PC-9 (cell line): ENCODE results near the gene HERC2. TPM values are rescaled to one million over a fixed set of nuclear protein-coding genes. Genes with fewer than 3 reads are reported as not detected.

Experiments
- BruUV-seq: library from RNA; stranded (reverse); fragments of 400-500 nt; replicated peaks from 2 replicates; lab custom pipeline; 2021; lab: Mats Ljungman, UMichigan
- CTCF ChIA-PET: fragments of 300-600 bp; sonication (Branson Sonifier 250); formaldehyde crosslinking; loops from one replicate; lab custom pipeline; 2022; ENCODE audit warnings: antibody characterized with exemption; lab: Charles Lee
- POLR2A ChIA-PET: fragments of 300-600 bp; sonication (Branson Sonifier 250); formaldehyde crosslinking; loops from one replicate; lab custom pipeline; 2022; ENCODE audit warnings: antibody characterized with exemption; ENCODE audit not compliant: unreplicated experiment; lab: Charles Lee
- DNase-seq, 2 experiments: peaks; one replicate each; pipeline versions ENCODE4 v3.0.0 to v3.0.0-alpha.2; 2015 to 2022; ENCODE audit warnings: mixed read lengths in 1 of 2
- H2AFZ ChIP-seq: fragments of 200-600 bp; sonication (generic); 2 replicates; pipeline ENCODE4 v1.8.1; 2017; ENCODE audit warnings: antibody characterized with exemption
- H3F3A ChIP-seq: fragments of 200-600 bp; sonication (generic); 2 replicates; pipeline ENCODE4 v1.8.1; 2017; ENCODE audit warnings: antibody characterized with exemption, mild to moderate bottlenecking, low read depth; ENCODE audit not compliant: insufficient read depth
- H3K27ac ChIP-seq: fragments of 200-600 bp; sonication (generic); 2 replicates; pipeline ENCODE4 v1.6.1; 2016; ENCODE audit warnings: mixed run types
- H3K27me3 ChIP-seq: fragments of 200-600 bp; sonication (generic); 2 replicates; pipeline ENCODE4 v1.6.1; 2016; ENCODE audit warnings: low read depth, mixed run types; ENCODE audit not compliant: insufficient read depth
- H3K36me3 ChIP-seq: fragments of 200-600 bp; sonication (generic); 2 replicates; pipeline ENCODE4 v1.6.1; 2016; ENCODE audit warnings: low read depth, mixed run types
- H3K4me1 ChIP-seq: fragments of 200-600 bp; sonication (generic); replicated peaks from 2 replicates; pipeline ENCODE4 v1.6.1; 2016; ENCODE audit warnings: mixed run types; ENCODE audit not compliant: insufficient read depth
- H3K4me2 ChIP-seq: fragments of 200-600 bp; sonication (generic); 2 replicates; pipeline ENCODE4 v1.6.1; 2017; ENCODE audit warnings: mixed run types
- H3K4me3 ChIP-seq: fragments of 200-600 bp; sonication (generic); 2 replicates; pipeline ENCODE4 v1.6.1; 2016; ENCODE audit warnings: mixed run types
- H3K79me2 ChIP-seq: fragments of 200-600 bp; sonication (generic); 2 replicates; pipeline ENCODE4 v1.6.1; 2017; ENCODE audit warnings: low read depth, mixed run types
- H3K9me2 ChIP-seq: fragments of 200-600 bp; sonication (generic); 2 replicates; pipeline ENCODE4 v1.8.1; 2017; ENCODE audit warnings: mild to moderate bottlenecking; ENCODE audit not compliant: insufficient read depth
- H3K9me3 ChIP-seq: fragments of 200-600 bp; sonication (generic); 2 replicates; pipeline ENCODE4 v1.8.1; 2016; ENCODE audit warnings: low read depth; ENCODE audit not compliant: insufficient read depth
- H4K20me1 ChIP-seq: fragments of 200-600 bp; sonication (generic); 2 replicates; pipeline ENCODE4 v1.8.1; 2017; ENCODE audit not compliant: insufficient read depth
- EZH2 ChIP-seq: fragments of 200-600 bp; sonication (generic); IDR thresholded peaks from 2 replicates; pipeline ENCODE4 v1.8.0; 2017; ENCODE audit warnings: antibody characterized with exemption, low read depth
- intact Hi-C: fragments of 100-400 bp; cut with micrococcal nuclease; formaldehyde crosslinking; loops from one replicate; pipeline ENCODE4 v1.10.0; 2022; ENCODE audit not compliant: unreplicated experiment
- total RNA-seq: library from RNA; stranded (reverse); gene quantifications from 2 replicates; pipeline ENCODE4 v1.2.3, GENCODE V29; 2021
- TF ChIP-seq, protein P1 (sequence below): fragments of 200-600 bp; sonication (generic); conservative IDR thresholded peaks from 2 replicates; pipeline ENCODE4 v1.6.1; 2017; ENCODE audit warnings: mixed run types, antibody characterized with exemption, mild to moderate bottlenecking, moderate library complexity

Gene HERC2
- total RNA-seq, 1 experiment from 2014 or later, result 49.7 TPM

DNA sequence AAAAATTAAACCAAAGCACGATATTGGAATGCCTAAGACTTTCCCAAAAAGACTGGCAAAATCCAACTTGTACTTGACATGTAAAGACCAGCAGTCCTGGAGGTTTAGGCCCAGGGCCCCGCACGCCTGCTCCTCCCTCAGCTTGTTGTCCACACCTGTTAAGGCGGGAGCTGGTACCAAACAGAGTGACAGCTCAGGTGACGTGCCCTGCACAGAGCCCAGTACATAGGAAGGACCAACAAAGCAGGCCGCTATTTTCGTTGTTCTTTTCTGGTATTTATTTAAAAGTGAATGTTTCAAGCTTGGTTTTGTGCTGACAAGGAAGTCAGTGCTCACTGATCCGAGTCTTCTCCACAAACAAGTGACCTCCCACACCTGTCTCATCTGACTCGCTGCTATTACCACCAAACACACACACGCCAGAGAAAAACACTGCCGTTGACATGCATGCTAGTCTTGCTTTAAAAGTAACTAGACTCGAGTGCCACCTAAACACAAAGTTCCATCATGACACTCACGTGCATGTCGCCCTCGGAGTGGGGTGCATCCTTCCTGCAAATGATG lies 50.2 kb downstream of the HERC2 start:
- Histone ChIP-seq H4K20me1 (no peaks in the 10 kb centered on the region), H3K27me3 (no peaks in the 10 kb centered on the region), H3K27ac (no peak overlapping the region), H3K4me3 (no peak overlapping the region), H3K9me3 (no peaks in the 10 kb centered on the region), H3K4me2 (no peak overlapping the region), H2AFZ (no peak overlapping the region), H3F3A (no peaks in the 10 kb centered on the region), H3K36me3 (no peaks in the 10 kb centered on the region), H3K79me2 (no peaks in the 10 kb centered on the region), H3K9me2 (no peaks in the 10 kb centered on the region), H3K4me1 (no peaks in the 10 kb centered on the region)
- no peak for TF ChIP-seq EZH2
- TF ChIP-seq, protein P1, sequence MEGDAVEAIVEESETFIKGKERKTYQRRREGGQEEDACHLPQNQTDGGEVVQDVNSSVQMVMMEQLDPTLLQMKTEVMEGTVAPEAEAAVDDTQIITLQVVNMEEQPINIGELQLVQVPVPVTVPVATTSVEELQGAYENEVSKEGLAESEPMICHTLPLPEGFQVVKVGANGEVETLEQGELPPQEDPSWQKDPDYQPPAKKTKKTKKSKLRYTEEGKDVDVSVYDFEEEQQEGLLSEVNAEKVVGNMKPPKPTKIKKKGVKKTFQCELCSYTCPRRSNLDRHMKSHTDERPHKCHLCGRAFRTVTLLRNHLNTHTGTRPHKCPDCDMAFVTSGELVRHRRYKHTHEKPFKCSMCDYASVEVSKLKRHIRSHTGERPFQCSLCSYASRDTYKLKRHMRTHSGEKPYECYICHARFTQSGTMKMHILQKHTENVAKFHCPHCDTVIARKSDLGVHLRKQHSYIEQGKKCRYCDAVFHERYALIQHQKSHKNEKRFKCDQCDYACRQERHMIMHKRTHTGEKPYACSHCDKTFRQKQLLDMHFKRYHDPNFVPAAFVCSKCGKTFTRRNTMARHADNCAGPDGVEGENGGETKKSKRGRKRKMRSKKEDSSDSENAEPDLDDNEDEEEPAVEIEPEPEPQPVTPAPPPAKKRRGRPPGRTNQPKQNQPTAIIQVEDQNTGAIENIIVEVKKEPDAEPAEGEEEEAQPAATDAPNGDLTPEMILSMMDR, result no peak
- ChIA-PET CTCF (no interaction called here), POLR2A (no interaction called here)
- no peak for DNase-seq
- no TSS peak for BruUV-seq
- intact Hi-C loops, result no loop called here

DNA sequence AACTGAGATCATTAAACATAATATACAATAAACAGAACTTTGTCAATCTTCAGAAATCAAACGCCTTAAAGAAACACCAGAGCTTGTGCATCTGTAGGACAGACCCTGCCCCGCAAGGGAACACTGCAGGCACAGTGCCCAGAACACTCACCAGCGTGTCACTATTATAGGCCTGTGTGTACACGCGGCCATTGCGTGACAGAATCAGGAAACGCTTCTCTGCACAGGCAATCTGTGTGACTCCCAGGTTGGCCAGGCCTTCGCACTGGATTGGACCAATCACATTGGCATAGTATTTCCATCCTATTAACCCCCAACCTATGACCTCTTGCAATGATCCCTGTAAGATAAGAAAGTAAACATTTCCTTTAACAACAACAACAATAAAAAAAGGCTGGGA lies 52.9 kb downstream of the HERC2 start:
- no peaks in the 10 kb centered on the region for H3F3A ChIP-seq
- DNase-seq, result no peak
- no peaks in the 10 kb centered on the region for H3K36me3 ChIP-seq
- CTCF ChIA-PET, result no interaction called here
- H3K9me3 ChIP-seq, result no peaks in the 10 kb centered on the region
- no peaks in the 10 kb centered on the region for H3K27me3 ChIP-seq
- no peak overlapping the region for H2AFZ ChIP-seq
- H4K20me1 ChIP-seq, result no peaks in the 10 kb centered on the region
- H3K4me3 ChIP-seq, result no peak overlapping the region
- TF ChIP-seq EZH2, result no peak
- TF ChIP-seq, protein P1, result no peak
- H3K27ac ChIP-seq, result no peak overlapping the region
- no peaks in the 10 kb centered on the region for H3K9me2 ChIP-seq
- intact Hi-C loops, result no loop called here
- no TSS peak for BruUV-seq
- H3K4me1 ChIP-seq, result no peaks in the 10 kb centered on the region
- H3K4me2 ChIP-seq, result no peak overlapping the region
- POLR2A ChIA-PET, result no interaction called here
- H3K79me2 ChIP-seq, result no peaks in the 10 kb centered on the region

DNA sequence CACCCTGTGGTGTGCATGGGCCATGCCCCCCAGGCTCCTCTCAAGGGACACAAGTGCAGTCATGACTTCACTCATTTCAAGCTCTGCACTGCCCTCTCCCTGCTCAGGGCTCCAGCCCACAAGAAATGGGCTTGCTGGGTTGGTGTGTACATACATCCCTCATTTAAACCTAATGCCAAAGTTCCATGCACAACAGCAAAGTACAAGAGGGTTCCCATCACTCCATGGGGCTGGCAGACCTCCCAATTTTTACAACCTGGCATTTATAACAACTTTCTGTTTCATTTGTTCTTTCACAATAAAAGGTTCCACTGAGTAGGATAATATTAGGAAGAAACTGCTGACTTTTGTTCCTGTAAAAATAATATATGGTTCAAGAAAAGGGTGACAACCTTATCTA lies 54.3 kb downstream of the HERC2 start:
- Histone ChIP-seq H3K9me3 (no peaks in the 10 kb centered on the region), H3K9me2 (no peaks in the 10 kb centered on the region), H4K20me1 (no peaks in the 10 kb centered on the region), H2AFZ (no peak overlapping the region), H3F3A (no peaks in the 10 kb centered on the region), H3K4me2 (no peak overlapping the region), H3K27me3 (no peaks in the 10 kb centered on the region), H3K4me1 (no peaks in the 10 kb centered on the region), H3K4me3 (no peak overlapping the region), H3K36me3 (no peaks in the 10 kb centered on the region), H3K79me2 (no peaks in the 10 kb centered on the region), H3K27ac (no peak overlapping the region)
- BruUV-seq, result no TSS peak
- no peak for DNase-seq
- ChIA-PET CTCF (no interaction called here), POLR2A (no interaction called here)
- intact Hi-C loops, result no loop called here
- TF ChIP-seq, protein P1, result no peak
- no peak for TF ChIP-seq EZH2
